Hematopoietic multipotent progenitor cell treated with erythropoietin and hydrocortisone succinate and interleukin-3 and kit ligand, for 17 days (in vitro differentiated cells): ENCODE measurements around the gene MMP13.
"Not testable (repeated sequence)": the region's sequence is repeated elsewhere in the genome, so short reads cannot be mapped to it uniquely, and the experiment has no call there.

ENCODE experiments used
- DNase-seq: peaks from one replicate; pipeline ENCODE4 v3.0.0-alpha.2; 2015; ENCODE audit warnings: low spot score

The MMP13 gene

DNA sequence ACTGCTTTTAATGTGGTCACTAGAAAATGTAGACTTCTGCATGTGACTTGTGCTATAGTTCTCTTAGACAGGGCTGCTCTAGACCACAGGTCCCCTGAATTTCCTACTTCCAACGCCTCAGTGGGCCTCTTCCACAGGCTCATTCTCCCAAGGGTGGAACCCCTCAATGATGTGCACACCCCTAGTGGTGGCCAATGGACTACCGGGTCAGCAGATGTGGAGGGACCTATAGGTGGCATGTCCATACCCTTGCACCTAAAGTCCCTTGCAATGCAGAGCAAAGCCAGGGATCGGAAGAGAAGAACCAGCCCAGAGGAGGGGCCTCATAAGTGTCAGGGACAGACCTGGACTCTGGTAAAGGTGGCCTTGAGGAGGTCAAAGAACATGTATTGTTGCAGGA is 20.0 kb downstream of the MMP13 start:
- DNase-seq: no peak

DNA sequence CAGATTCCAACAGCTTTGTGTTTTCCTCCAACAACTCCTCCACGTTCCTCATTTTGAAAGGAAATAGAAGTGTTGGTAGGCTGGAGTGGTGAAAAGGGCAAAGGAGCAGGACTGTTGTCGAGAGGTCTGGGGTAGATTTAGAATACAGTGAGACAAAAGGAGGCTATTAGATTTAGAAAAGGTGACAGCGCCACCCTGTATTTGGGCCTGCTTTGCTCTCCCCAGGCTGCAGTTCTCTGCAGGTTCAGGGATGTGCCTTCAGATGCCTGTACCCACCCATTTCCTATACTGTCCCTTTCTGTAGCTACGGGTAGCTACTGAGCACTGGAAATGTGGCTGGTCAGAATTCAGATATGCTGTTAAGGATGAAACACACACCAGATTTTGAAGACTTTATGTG is 20.8 kb downstream of the MMP13 start:
- DNase-seq: no peak

DNA sequence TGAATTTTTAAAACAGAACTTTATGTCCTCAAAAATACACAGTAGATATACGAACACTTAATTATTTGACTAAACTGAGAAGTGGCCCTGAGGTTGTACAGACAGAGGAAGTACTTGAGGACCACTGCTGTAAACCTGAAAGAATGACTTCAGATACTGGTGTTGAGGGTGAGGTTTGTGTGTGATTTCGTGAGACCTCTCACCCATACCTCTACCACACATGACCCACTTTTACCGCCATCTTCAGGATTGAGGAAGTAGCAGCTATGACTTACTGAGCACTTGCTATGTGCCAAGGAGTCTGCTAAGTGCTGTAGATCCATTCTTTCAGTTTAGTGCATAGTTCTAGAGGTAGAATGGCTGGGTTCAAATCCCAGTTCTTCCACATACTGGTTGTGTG is 21.9 kb downstream of the MMP13 start:
- DNase-seq: no peak

DNA sequence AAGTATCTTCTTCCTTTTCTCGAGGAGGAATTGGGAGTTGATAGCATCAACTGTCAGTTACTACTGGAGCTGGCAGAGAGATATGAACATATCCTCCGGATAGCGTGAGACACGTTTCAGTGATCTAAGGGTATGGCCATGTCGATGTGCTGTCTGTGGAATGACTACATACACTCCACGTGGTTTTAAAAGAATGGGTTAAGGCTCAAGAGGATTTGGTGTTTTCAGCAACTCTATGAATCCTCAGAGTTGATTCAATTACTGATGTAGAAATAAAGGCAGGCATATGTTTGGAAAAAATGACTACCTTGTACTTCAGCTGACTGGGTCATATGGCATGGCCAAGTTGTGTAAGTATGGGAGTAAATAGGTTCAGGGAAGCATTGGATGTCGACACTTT is 22.9 kb downstream of the MMP13 start:
- no peak for DNase-seq

GRCh38 chr11:102930451-102930850 is 25.1 kb downstream of the MMP13 start:
- no peak for DNase-seq

GRCh38 chr11:102929972-102930371 is 25.6 kb downstream of the MMP13 start:
- DNase-seq: no peak

DNA sequence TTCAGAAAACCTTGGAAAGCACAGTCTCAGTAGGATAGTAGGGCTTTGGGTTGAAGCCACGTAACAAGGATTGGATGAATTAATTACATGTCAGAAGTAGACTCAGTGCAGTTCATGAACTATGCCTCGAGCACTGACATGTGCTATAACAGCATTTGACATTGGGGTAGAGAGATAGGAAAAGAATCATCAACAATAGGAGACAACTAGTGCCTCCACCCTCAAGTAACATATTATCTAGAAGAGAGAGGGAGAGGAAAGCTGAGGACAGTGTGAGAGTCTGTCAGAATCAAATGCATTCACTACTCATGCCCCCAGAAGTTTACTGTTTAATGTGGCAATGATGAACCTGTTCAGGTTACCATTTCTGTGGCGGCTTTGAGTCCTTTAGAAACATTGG is 26.4 kb downstream of the MMP13 start:
- no peak for DNase-seq

- DNase-seq: no peak
Observed at GRCh38 chr11:102928247-102928646, 27.3 kb downstream of the MMP13 start.

DNA sequence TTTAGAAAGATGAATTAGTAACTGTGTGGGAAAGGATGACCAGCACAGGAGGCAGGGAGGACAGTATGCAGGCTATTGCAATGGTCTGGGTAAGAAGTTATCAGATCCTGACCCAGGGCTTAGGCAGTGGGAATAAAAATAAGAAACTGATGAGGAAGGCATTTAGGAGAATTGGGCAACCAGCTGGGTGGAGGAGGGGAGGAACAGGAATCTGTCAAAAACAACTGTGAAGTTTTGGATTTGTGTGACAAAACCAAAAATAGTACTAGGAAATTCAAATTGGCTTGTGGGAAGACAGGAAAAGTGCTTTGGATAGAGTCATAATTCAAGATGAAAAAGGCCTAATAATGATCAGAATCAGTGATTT is 27.9 kb downstream of the MMP13 start:
- DNase-seq: no peak

DNA sequence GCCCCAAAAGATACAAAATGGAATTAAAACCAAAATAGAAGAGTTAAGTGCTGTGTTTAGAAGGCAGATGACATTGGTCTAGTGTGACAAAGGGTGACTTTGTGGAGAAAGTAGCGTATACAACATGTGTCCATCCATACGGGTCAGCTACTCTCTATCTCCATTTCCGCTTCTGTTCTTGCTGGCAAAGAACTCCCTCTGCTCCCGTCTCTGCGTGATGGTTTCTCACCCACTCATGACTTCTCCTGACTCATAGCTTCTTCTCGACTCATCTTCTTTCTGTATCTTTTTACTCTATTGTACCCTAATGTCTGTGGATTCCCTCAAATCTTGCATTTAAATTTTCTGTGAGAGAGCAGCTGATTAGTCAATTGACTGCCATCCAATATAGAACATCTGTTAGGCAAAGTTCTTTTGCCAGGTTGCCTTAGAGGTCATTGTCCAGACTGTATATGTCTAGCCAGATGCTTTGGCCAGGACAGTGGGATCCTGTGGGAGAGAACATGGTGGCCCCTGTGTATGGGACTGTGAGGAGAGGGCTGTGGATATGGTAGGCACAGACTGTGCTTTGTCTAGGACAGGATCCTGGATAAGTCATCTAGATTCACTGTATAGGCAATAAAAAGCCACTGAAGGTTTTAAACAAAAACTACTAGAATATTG is 28.4 kb downstream of the MMP13 start:
- no peak for DNase-seq

DNA sequence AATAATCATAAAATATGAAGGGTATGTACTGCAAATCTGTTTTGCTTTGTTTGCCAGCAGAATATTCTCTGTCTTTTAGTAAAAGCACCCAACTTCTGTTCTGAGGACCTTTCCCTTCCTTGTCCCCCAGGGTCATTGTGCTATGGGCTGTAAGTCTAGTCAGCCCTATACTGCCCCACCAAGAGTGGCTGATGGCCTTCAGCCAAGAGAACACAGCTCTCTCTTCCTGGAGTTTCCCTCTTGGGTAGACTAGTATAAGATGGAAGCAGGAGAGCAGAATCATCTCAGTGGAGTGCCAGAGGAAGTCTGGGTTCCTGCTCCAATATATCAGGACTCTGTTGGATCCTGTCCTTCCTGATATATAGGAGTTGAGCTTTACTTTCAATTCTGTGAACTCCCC is 29.0 kb downstream of the MMP13 start:
- no peak for DNase-seq

DNA sequence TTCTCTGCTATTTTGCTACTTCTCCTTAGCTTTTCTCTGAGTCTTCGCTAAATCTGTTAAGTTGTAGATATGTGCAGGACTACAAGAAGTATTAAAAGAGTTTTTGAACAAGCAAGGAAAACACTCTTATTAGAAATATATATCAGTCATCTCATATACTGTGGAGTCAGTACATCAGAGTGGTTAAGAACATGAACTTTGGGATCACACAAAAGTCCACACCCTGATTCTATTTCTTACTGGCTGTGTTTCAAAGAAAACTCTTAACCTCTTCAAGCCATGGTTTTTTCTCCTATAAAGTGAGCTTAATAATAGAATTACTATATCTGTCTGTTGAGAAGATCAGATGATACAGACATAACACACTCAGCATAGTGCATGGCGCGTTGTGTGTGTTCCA is 29.5 kb downstream of the MMP13 start:
- DNase-seq: no peak

DNA sequence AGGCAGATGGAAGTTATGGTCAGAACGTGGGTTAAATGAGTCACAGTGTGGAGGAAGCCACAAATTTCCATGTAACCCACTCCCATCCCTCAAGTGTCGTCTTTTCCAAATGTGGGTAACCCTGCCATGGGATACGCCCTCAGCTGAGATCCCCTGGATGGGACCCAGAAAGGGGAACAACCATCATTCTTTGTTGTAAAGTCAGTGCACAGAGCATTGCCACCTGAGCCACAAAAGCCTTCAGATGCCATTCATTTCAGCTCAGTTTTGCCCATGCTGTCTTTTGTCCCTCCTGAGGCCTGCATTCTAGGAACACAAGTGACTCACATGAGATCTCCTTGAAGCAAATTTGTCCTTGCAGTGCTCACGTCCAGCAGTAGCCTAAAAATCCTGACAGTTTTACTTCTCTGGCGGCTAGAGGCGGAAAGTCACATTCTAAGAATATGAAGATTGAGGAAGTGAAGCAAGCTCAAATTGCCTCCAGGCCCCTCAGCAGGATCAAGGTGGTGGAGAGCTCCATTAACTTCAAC is 30.6 kb downstream of the MMP13 start:
- no peak for DNase-seq

GRCh38 chr11:102921587-102922220 is 33.8 kb downstream of the MMP13 start:
- no peak for DNase-seq

DNA sequence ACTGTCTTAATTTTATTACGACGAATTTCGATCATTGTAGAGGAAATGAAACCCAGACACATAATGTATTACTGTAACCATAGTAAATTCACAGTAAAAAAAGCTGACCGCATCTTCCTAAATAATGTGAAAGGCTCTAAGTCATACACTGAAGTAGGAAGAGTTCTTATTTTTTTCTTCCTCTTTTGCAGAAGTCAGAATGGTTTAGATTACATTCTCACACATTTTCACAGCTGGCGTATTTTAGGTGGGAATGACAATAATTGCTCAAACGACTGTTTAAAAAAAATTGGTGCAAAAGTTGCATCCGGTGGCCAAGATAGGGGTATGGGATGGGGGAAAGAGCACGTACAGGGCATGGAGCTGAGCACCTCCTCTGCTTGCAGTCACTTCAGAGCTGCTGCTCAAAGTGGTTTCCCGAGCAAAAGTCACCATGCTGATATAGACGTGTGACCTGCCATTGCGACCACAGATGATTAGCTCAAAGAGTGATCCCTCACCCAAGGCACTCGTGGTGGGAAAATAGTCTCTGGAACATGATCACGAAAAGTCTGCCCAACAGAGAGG is 35.3 kb downstream of the MMP13 start:
- no peak for DNase-seq

DNA sequence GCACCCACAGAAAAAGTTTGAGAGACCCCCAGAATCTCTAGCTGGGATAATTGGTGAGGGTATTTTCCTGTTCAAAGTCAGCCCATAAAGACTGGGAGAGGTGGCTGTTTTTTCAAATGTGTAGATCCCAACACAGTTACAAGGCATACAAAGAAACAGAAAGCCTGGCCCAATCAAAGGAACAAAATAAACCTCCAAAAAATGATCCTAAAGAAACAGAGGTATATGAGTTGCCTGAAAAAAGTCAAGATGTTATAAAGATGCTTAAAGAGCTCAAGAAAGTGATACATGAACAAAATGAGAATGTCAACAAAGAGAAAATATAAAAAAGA is 40.5 kb downstream of the MMP13 start:
- DNase-seq: no peak

- no peak for DNase-seq
Observed at GRCh38 chr11:102914238-102915043, 41.1 kb downstream of the MMP13 start.

- DNase-seq: no peak
Observed at GRCh38 chr11:102912482-102912830, 43.1 kb downstream of the MMP13 start.

DNA sequence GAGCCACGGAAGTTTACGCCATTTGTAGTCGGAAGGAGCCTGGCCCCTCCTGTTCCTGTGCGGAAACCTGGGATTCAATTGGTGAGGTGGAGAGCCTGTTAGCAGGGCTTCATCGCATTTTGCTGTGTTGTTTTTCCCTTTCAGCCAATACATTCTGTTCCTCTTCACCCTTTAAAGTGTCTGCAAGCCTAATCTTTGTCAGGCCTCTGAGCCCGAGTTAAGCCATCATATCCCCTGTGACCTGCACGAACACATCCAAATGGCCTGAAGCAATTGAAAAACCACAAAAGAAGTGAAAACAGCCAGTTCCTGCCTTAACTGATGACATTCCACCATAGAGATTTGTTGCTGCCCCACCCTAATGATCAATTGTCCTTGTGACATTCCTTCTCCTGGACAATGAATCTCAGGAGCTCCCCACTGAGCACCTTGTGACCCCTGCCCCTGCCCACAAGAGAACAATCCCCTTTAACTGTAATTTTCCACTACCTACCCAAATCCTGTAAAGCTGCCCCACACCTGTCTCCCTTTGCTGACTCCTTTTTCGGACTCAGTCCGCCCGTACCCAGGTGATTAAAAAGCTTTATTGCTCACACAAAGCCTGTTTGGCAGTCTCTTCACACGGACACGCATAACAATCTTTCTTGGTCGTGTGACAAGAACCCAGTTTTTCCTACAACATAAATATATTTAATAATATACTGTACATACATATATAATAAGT is 43.6 kb downstream of the MMP13 start:
- no peak for DNase-seq

DNA sequence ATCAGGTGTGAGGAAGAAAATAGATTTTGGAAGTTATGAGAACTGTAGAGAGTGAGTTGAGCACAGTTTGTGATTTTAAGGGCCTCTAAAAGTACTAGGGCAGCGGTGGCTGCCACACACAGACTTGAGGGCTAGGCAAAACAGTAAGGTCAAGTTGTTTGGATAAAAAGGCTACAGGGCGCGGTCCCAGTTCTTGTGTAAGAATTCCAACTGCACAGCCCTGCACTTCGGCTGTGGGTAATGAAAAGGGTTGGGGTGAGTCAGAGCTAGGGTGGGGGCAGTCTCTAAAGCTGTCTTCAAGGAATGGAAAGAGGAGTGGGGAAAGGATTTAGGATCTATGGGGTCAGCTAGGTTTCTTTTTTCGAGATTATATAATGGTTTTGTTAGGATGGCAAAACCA is 49.7 kb downstream of the MMP13 start:
- DNase-seq: not testable (repeated sequence)

- not testable (repeated sequence) for DNase-seq
Observed at GRCh38 chr11:102903895-102904294, 51.6 kb downstream of the MMP13 start.

- no peak for DNase-seq
Observed at GRCh38 chr11:102900346-102900745, 55.2 kb downstream of the MMP13 start.
